Activated B cell treated with CpG ODN at 0.5 μM for 24 hours (primary cell): ENCODE results near the gene RNF31. TPM values are rescaled to one million over a fixed set of nuclear protein-coding genes. Genes with fewer than 3 reads are reported as not detected.

Experiments used
- ATAC-seq: fragments of 200-7000 bp; cut with Tn5 transposase; one replicate; pipeline ENCODE4 v1.10.0; 2021; ENCODE audit warnings: low read depth, mild to moderate bottlenecking, moderate library complexity
- CTCF ChIA-PET: fragments of 350-600 bp; sonication (Branson Sonifier 250); formaldehyde crosslinking; loops from one replicate; lab custom pipeline; 2021; ENCODE audit warnings: antibody characterized with exemption; lab: Charles Lee
- POLR2A ChIA-PET: fragments of 350-600 bp; sonication (Branson Sonifier 250); formaldehyde crosslinking; loops from one replicate; lab custom pipeline; 2021; ENCODE audit warnings: antibody characterized with exemption; lab: Charles Lee
- DNase-seq: peaks from one replicate; pipeline ENCODE4 v3.0.0; 2022
- H3K27ac Mint-ChIP-seq: one replicate; pipeline ENCODE4 v1.8.0; 2020; ENCODE audit warnings: mixed read lengths
- H3K27me3 Mint-ChIP-seq: one replicate; pipeline ENCODE4 v1.8.0; 2021; ENCODE audit warnings: mixed read lengths
- H3K36me3 Mint-ChIP-seq: one replicate; pipeline ENCODE4 v1.8.0; 2021; ENCODE audit warnings: low read depth, mixed read lengths
- H3K4me1 Mint-ChIP-seq: one replicate; pipeline ENCODE4 v1.8.0; 2021; ENCODE audit warnings: mixed read lengths
- H3K4me3 Mint-ChIP-seq: one replicate; pipeline ENCODE4 v1.8.0; 2020; ENCODE audit warnings: mild to moderate bottlenecking, mixed read lengths
- H3K9me3 Mint-ChIP-seq: one replicate; pipeline ENCODE4 v1.8.0; 2020; ENCODE audit warnings: mixed read lengths
- intact Hi-C: fragments of 100-400 bp; cut with micrococcal nuclease; formaldehyde crosslinking; loops from one replicate; pipeline ENCODE4 v1.15.1; 2024
- total RNA-seq: library from RNA; stranded (reverse); gene quantifications from 2 replicates; pipeline ENCODE4 v1.2.3, GENCODE V29; 2022
- TF ChIP-seq, protein P1 (sequence below): fragments of 200-600 bp; IDR thresholded peaks from one replicate; pipeline ENCODE4 v1.8.0; 2022; ENCODE audit warnings: antibody characterized with exemption, mild to moderate bottlenecking

The RNF31 gene
- total RNA-seq, 1 donor from 2014 or later = 99.8 TPM

DNA sequence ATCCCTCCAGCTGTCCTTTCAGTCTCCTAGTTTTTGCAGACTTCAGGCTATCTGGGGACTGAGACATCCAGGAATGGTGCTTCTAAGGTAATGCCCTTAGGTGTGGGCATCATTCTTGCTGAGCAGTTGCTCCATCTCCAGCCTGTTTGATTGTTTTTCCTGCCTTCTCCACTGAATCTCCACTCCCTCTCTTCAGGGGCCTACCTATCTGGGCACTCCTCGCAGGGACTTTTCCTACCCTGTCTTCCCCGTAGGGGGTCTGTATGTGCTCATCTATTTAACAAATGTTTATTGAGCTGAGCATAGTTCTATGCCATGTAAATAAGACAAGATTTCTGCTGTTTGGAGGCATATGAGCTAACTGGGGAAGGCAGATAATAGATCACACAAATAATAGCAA, 14.3 kb upstream of the RNF31 start:
- CTCF ChIA-PET = interaction anchor here (0.7 to 2.0 kb wide), 3 partner anchors 17 to 139 kb away, joined by 3 to 5 read pairs (median 5); partner anchors contain the start of gene NRL
- ATAC-seq (no peak), DNase-seq (no peak)
- Mint-ChIP-seq H3K27ac (no peak overlapping the region), H3K27me3 (no peaks in the 10 kb centered on the region), H3K36me3 (peaks cover 19% of the 10 kb centered on the region), H3K9me3 (no peaks in the 10 kb centered on the region), H3K4me3 (no peak overlapping the region), H3K4me1 (peaks cover 34% of the 10 kb centered on the region)
- POLR2A ChIA-PET = interaction anchor here (0.6 to 9.4 kb wide), 7 partner anchors 17 to 568 kb away, joined by 3 to 239 read pairs (median 7); partner anchors contain the start of genes DCAF11, IRF9, NRL and TM9SF1
- intact Hi-C loops = no loop called here
- TF ChIP-seq, protein P1, sequence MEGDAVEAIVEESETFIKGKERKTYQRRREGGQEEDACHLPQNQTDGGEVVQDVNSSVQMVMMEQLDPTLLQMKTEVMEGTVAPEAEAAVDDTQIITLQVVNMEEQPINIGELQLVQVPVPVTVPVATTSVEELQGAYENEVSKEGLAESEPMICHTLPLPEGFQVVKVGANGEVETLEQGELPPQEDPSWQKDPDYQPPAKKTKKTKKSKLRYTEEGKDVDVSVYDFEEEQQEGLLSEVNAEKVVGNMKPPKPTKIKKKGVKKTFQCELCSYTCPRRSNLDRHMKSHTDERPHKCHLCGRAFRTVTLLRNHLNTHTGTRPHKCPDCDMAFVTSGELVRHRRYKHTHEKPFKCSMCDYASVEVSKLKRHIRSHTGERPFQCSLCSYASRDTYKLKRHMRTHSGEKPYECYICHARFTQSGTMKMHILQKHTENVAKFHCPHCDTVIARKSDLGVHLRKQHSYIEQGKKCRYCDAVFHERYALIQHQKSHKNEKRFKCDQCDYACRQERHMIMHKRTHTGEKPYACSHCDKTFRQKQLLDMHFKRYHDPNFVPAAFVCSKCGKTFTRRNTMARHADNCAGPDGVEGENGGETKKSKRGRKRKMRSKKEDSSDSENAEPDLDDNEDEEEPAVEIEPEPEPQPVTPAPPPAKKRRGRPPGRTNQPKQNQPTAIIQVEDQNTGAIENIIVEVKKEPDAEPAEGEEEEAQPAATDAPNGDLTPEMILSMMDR = no peak

DNA sequence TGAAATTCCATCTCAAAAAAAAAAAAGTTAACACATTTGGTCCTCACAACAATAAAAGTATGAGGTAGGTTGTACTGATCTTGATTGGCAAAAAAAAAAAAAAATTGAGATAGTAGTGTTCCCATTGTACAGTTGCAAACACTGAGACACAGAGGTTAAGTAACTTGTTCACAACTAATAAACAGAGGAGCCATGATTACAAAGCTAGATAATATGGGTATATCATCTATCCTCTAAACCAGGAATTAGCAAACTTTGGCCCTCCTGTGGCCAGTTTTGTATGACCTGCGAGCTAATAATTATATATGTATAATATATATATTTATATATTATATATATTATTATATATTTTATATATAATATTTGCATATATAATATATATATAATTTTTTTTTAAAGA, 13.6 kb upstream of the RNF31 start:
- ChIA-PET POLR2A (interaction anchor here (0.5 to 9.4 kb wide), 9 partner anchors 13 to 1123 kb away, joined by 3 to 239 read pairs (median 4); partner anchors contain the start of genes DCAF11, IRF9, NRL and PSME2), CTCF (interaction anchor here (1.1 to 1.5 kb wide), 3 partner anchors 9 to 20 kb away, joined by 3 to 5 read pairs (median 5); no protein-coding TSS in a partner anchor)
- TF ChIP-seq, protein P1 = no peak
- no peak for DNase-seq
- no peaks in the 10 kb centered on the region for H3K27me3 Mint-ChIP-seq
- ATAC-seq = no peak
- H3K27ac Mint-ChIP-seq = no peak overlapping the region
- H3K9me3 Mint-ChIP-seq = no peaks in the 10 kb centered on the region
- H3K4me3 Mint-ChIP-seq = no peak overlapping the region
- intact Hi-C loops = no loop called here
- H3K4me1 Mint-ChIP-seq = peaks cover 36% of the 10 kb centered on the region
- peaks cover 27% of the 10 kb centered on the region for H3K36me3 Mint-ChIP-seq

DNA sequence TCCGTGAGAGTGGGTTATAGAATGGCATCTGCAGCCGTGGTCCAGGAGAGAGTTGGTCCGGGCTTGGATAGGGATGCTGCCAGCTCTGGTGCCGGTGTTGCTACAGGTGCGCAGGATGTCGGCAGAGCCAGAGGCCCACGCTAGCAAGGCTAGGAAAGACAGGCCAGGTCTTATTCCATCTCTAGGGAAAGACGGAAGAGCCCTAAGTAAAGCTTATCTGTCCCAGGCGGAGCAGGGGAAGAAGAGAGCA, 11.8 kb upstream of the RNF31 start:
- Mint-ChIP-seq H3K4me3 (peak overlapping the region; percentile 91), H3K36me3 (peaks cover 39% of the 10 kb centered on the region), H3K4me1 (peaks cover 52% of the 10 kb centered on the region), H3K9me3 (no peaks in the 10 kb centered on the region), H3K27ac (peak overlapping the region; percentile 90), H3K27me3 (no peaks in the 10 kb centered on the region)
- ChIA-PET CTCF (interaction anchor here (1.0 to 2.7 kb wide), 8 partner anchors 11 to 27 kb away, joined by 3 to 13 read pairs (median 5); partner anchors contain the start of genes DCAF11, IRF9, NRL and PSME2), POLR2A (interaction anchor here (0.6 to 9.4 kb wide), 28 partner anchors 9 to 1263 kb away, joined by 3 to 239 read pairs (median 8); partner anchors contain the start of genes CHMP4A, DCAF11, IPO4 and IRF9)
- ATAC-seq = no peak
- intact Hi-C loops = loop anchor here (1.0 kb wide), 1 partner anchor 12 kb away; no protein-coding TSS in a partner anchor
- TF ChIP-seq, protein P1 = no peak
- no peak for DNase-seq

DNA sequence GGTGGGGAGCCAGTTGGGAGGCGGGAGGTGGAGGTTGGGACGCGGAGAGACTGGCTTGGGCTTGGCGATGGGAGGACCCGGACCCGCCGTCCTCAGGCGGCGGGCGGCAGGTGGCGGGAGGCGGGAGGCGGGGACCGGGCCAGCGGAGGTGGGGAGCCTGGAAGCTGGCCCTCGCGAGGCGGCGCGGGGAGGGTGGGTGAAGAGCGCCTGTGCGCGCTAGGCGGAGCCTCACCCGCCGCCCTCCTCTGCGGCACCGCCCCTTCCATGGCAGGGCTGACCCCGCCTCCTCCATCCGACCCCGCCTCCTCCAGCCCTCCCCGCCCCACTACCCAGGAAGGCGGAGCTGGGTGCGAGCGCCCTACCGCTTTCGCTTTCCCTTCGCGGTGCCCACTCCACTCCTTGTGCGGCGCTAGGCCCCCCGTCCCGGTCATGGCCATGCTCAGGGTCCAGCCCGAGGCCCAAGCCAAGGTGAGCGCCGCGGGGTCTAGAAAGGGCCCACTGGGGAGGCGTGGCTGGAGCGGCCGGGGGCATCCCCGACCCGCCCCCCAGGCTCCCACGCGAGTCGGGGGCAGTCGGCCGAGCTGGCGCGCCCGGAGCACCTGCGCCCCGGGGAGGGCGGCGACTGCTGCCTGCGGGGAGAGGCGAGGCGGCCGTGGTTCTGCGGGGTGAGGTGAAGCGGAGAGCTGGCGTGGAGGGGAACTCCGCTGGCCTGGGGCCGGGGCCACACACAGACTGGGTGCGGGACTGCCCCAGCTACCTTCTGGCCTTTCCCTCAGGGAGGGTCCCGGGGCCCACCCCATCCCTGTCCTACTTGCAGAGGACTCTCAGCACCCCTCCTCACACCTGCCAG, 11.2 kb upstream of the RNF31 start, which contains the start of gene PSME1:
Gene PSME1, plus strand, starts transcription at position 361 of the 850 bp plus-strand sequence. Its CDS starts 69 bp downstream, at position 430.
- ChIA-PET POLR2A (interaction anchor here (0.6 to 9.4 kb wide), 36 partner anchors 9 to 1264 kb away, joined by 3 to 239 read pairs (median 5); partner anchors contain the start of genes CHMP4A, DCAF11, IPO4 and IRF9), CTCF (interaction anchor here (1.0 to 2.7 kb wide), 8 partner anchors 10 to 27 kb away, joined by 3 to 13 read pairs (median 5); partner anchors contain the start of genes DCAF11, IRF9, NRL and PSME2)
- DNase-seq = peak; percentile 94
- ATAC-seq = peak; percentile 97
- H3K36me3 Mint-ChIP-seq = peaks cover 36% of the 10 kb centered on the region
- peaks cover 57% of the 10 kb centered on the region for H3K4me1 Mint-ChIP-seq
- H3K27ac Mint-ChIP-seq = peak within 1 kb of the TSS; percentile 90
- H3K4me3 Mint-ChIP-seq = peak within 1 kb of the TSS; percentile 91
- TF ChIP-seq, protein P1 = no peak
- H3K9me3 Mint-ChIP-seq = no peaks in the 10 kb centered on the region
- H3K27me3 Mint-ChIP-seq = no peaks in the 10 kb centered on the region
- intact Hi-C loops = loop anchor here (1.0 kb wide), 7 partner anchors 10 to 295 kb away; partner anchors contain the start of genes DCAF11, IRF9, NRL and PCK2
